ENCODE data around the gene PSORS1C1.
"Not testable (repeated sequence)": the region's sequence is repeated elsewhere in the genome, so short reads cannot be mapped to it uniquely, and the experiment has no call there.

Gene PSORS1C1

GRCh38 chr6:31114541-31114878 lies at the start of gene PSORS1C1:
TSS of gene PSORS1C1 (plus strand) at chr6:31114800. CDS start at chr6:31129633, 14,833 bp downstream.
- DNase-seq = peak; percentile 72

- no peak for DNase-seq
Observed at GRCh38 chr6:31065556-31065955, 49.0 kb upstream of the PSORS1C1 start.

GRCh38 chr6:31067028-31067427 lies 47.6 kb upstream of the PSORS1C1 start:
- DNase-seq = not testable (repeated sequence)

GRCh38 chr6:31067891-31068668 lies 46.5 kb upstream of the PSORS1C1 start:
- DNase-seq = not testable (repeated sequence)

- peak; percentile 49 for DNase-seq
Observed at GRCh38 chr6:31068669-31069340, 45.8 kb upstream of the PSORS1C1 start.

- peak; percentile 30 for DNase-seq
Observed at GRCh38 chr6:31070711-31071197, 43.8 kb upstream of the PSORS1C1 start.

GRCh38 chr6:31074401-31074800 lies 40.2 kb upstream of the PSORS1C1 start:
- DNase-seq = no peak

- DNase-seq = no peak
Observed at GRCh38 chr6:31075528-31075927, 39.1 kb upstream of the PSORS1C1 start.

- DNase-seq = no peak
Observed at GRCh38 chr6:31076611-31077010, 38.0 kb upstream of the PSORS1C1 start.

GRCh38 chr6:31079656-31080261 lies 34.8 kb upstream of the PSORS1C1 start:
- peak; percentile 60 for DNase-seq

GRCh38 chr6:31081872-31082271 lies 32.7 kb upstream of the PSORS1C1 start:
- DNase-seq = no peak

GRCh38 chr6:31083742-31084354 lies 30.8 kb upstream of the PSORS1C1 start:
- DNase-seq = no peak

- DNase-seq = no peak
Observed at GRCh38 chr6:31086788-31087440, 27.7 kb upstream of the PSORS1C1 start.

GRCh38 chr6:31087494-31088089 lies 27.0 kb upstream of the PSORS1C1 start:
- DNase-seq = peak; percentile 59

- DNase-seq = no peak
Observed at GRCh38 chr6:31090275-31090972, 24.2 kb upstream of the PSORS1C1 start.

- DNase-seq = no peak
Observed at GRCh38 chr6:31090973-31091364, 23.6 kb upstream of the PSORS1C1 start.

GRCh38 chr6:31091680-31092079 lies 22.9 kb upstream of the PSORS1C1 start:
- no peak for DNase-seq

- DNase-seq = no peak
Observed at GRCh38 chr6:31092238-31092637, 22.4 kb upstream of the PSORS1C1 start.

GRCh38 chr6:31092769-31093505 lies 21.7 kb upstream of the PSORS1C1 start:
- no peak for DNase-seq

GRCh38 chr6:31094389-31094881 lies 20.2 kb upstream of the PSORS1C1 start:
- DNase-seq = no peak

- DNase-seq = no peak
Observed at GRCh38 chr6:31096215-31096614, 18.4 kb upstream of the PSORS1C1 start.
